ENCODE measurements around the gene INPP5E.

GRCh38 chr9:136394312-136395019 lies 45.2 kb downstream of the INPP5E start:
- TF ChIP-seq POLR2A (IDR thresholded peaks at IDR 0.05; ENCODE audit: low read length) (no peak), GATA1 (IDR thresholded peaks at IDR 0.05; ENCODE audit: low read depth, low read length) (no peak)

All from erythroblast (primary cell).